H1 (cell line): ENCODE measurements around the gene POLR3H. TPM values are rescaled to one million over a fixed set of nuclear protein-coding genes. Genes with fewer than 3 reads are reported as not detected.

ENCODE experiments used
- CTCF ChIA-PET: fragments of 300-600 bp; sonication (Branson Sonifier 250); formaldehyde crosslinking; loops from one replicate; lab custom pipeline; 2021; ENCODE audit not compliant: partially characterized antibody; lab: Charles Lee
- POLR2A ChIA-PET: fragments of 300-600 bp; sonication (Branson Sonifier 250); formaldehyde crosslinking; loops from one replicate; lab custom pipeline; 2021; ENCODE audit warnings: inconsistent platforms; ENCODE audit not compliant: partially characterized antibody; lab: Charles Lee
- DNase-seq, 2 experiments: peaks; one replicate each; pipeline versions ENCODE4 v3.0.0 to v3.0.0-alpha.2; 2010 to 2022; ENCODE audit warnings: low spot score in 2 of 2, low read depth in 1 of 2, mixed read lengths in 1 of 2
- FAIRE-seq: peaks from 2 replicates; lab custom pipeline; 2011; peaks lifted over from hg19 to GRCh38; lab: Jason Lieb, UNC
- H2AFZ ChIP-seq: 2 replicates; pipeline ENCODE4 v1.8.1; 2012; ENCODE audit warnings: low read length, inconsistent platforms
- H2AK5ac ChIP-seq: 2 replicates; pipeline ENCODE4 v1.6.1; 2013; ENCODE audit warnings: low read depth, low read length
- H2BK120ac ChIP-seq: replicated peaks from 2 replicates; pipeline ENCODE3; 2013; ENCODE audit warnings: low read depth, low read length, inconsistent platforms
- H2BK12ac ChIP-seq: 2 replicates; pipeline ENCODE4 v1.6.1; 2013; ENCODE audit warnings: low read depth, low read length
- H2BK15ac ChIP-seq: 2 replicates; pipeline ENCODE4 v1.6.1; 2013; ENCODE audit warnings: low read length
- H2BK20ac ChIP-seq: 2 replicates; pipeline ENCODE4 v1.6.1; 2013; ENCODE audit warnings: low read length
- H2BK5ac ChIP-seq: 2 replicates; pipeline ENCODE4 v1.6.1; 2013; ENCODE audit warnings: low read depth, low read length
- H3K14ac ChIP-seq: 2 replicates; pipeline ENCODE4 v1.6.1; 2013; ENCODE audit warnings: inconsistent platforms; ENCODE audit not compliant: insufficient read length
- H3K18ac ChIP-seq: 2 replicates; pipeline ENCODE4 v1.6.1; 2013; ENCODE audit warnings: low read length; ENCODE audit errors: extremely low read depth
- H3K23ac ChIP-seq: 2 replicates; pipeline ENCODE4 v1.6.1; 2013; ENCODE audit warnings: inconsistent platforms; ENCODE audit not compliant: insufficient read length
- H3K23me2 ChIP-seq: 2 replicates; pipeline ENCODE4 v1.6.1; 2013; ENCODE audit warnings: low read depth, low read length
- H3K27ac ChIP-seq: 2 replicates; pipeline ENCODE4 v1.6.1; 2011; ENCODE audit warnings: low read depth, low read length, inconsistent platforms
- H3K27me3 ChIP-seq, 4 experiments: replicated peaks in 1 of 4; 1 replicate in 1 of 4; 2 replicates in 3 of 4; pipeline versions ENCODE4 v1.6.1 to v1.8.1; 2011 to 2013; ENCODE audit warnings: low read length in 3 of 4, mild to moderate bottlenecking in 3 of 4, inconsistent platforms in 2 of 4, mixed read lengths in 2 of 4, moderate library complexity in 1 of 4; ENCODE audit not compliant: control insufficient read depth in 3 of 4, insufficient read depth in 3 of 4; ENCODE audit errors: extremely low read depth in 1 of 4
- H3K36me3 ChIP-seq, 4 experiments: 2 replicates each; pipeline versions ENCODE4 v1.6.1 to v1.8.1; 2011 to 2013; ENCODE audit warnings: mild to moderate bottlenecking in 4 of 4, low read length in 3 of 4, moderate library complexity in 2 of 4, control low read depth in 1 of 4, inconsistent platforms in 1 of 4; ENCODE audit not compliant: insufficient read depth in 4 of 4, control insufficient read depth in 2 of 4
- H3K4ac ChIP-seq: replicated peaks from 2 replicates; pipeline ENCODE3; 2013; ENCODE audit warnings: low read length, low read depth, mixed read lengths, inconsistent platforms; ENCODE audit not compliant: insufficient read length
- H3K4me1 ChIP-seq, 4 experiments: replicated peaks in 1 of 4; 1 replicate in 1 of 4; 2 replicates in 3 of 4; pipeline versions ENCODE4 v1.6.1 to v1.8.1; 2011 to 2013; ENCODE audit warnings: low read length in 3 of 4, inconsistent platforms in 2 of 4, mixed read lengths in 1 of 4; ENCODE audit not compliant: insufficient read depth in 4 of 4, control insufficient read depth in 3 of 4
- H3K4me2 ChIP-seq, 2 experiments: 2 replicates each; pipeline versions ENCODE4 v1.6.1 to v1.8.1; 2011 to 2013; ENCODE audit warnings: low read depth in 2 of 2, low read length in 2 of 2, control low read depth in 1 of 2, inconsistent platforms in 1 of 2, mild to moderate bottlenecking in 1 of 2; ENCODE audit not compliant: insufficient read depth in 1 of 2
- H3K4me3 ChIP-seq, 4 experiments: fragments of 200-600, 300-600 bp in 1 of 4; sonication (generic), shearing (Covaris generic), sonication (Bioruptor Twin) in 1 of 4; 2 replicates each; pipeline versions ENCODE4 v1.5.1 to v1.8.1; 2011 to 2016; ENCODE audit warnings: low read length in 4 of 4, low read depth in 3 of 4, control low read depth in 2 of 4, inconsistent platforms in 2 of 4, mild to moderate bottlenecking in 2 of 4, mixed read lengths in 1 of 4, moderate library complexity in 1 of 4; ENCODE audit not compliant: insufficient read depth in 2 of 4; ENCODE audit errors: extremely low read depth in 1 of 4
- H3K56ac ChIP-seq: replicated peaks from 2 replicates; pipeline ENCODE3; 2013; ENCODE audit warnings: low read depth, mild to moderate bottlenecking, mixed read lengths, low read length, inconsistent platforms; ENCODE audit not compliant: insufficient read length
- H3K79me1 ChIP-seq: 2 replicates; pipeline ENCODE4 v1.6.1; 2013; ENCODE audit warnings: low read depth, low read length, control low read depth
- H3K79me2 ChIP-seq, 2 experiments: 2 replicates each; pipeline versions ENCODE4 v1.6.1 to v1.8.1; 2012 to 2013; ENCODE audit warnings: low read length in 2 of 2, mild to moderate bottlenecking in 2 of 2, inconsistent platforms in 1 of 2; ENCODE audit not compliant: insufficient read depth in 2 of 2, control insufficient read depth in 1 of 2
- H3K9ac ChIP-seq, 4 experiments: replicated peaks in 1 of 4; 1 replicate in 1 of 4; 2 replicates in 3 of 4; pipeline versions ENCODE4 v1.6.1 to v1.8.1; 2011 to 2013; ENCODE audit warnings: low read depth in 3 of 4, low read length in 3 of 4, control low read depth in 2 of 4, mild to moderate bottlenecking in 2 of 4, moderate library complexity in 2 of 4, inconsistent platforms in 1 of 4; ENCODE audit errors: extremely low read depth in 1 of 4
- H3K9me3 ChIP-seq, 2 experiments: 2 replicates each; pipeline versions ENCODE4 v1.6.1 to v1.8.1; 2012 to 2013; ENCODE audit warnings: mild to moderate bottlenecking in 2 of 2, moderate library complexity in 2 of 2, control low read depth in 1 of 2, inconsistent platforms in 1 of 2, low read depth in 1 of 2, low read length in 1 of 2, mixed read lengths in 1 of 2; ENCODE audit not compliant: insufficient read depth in 2 of 2
- H4K20me1 ChIP-seq, 2 experiments: replicated peaks in 1 of 2; 2 replicates each; pipeline versions ENCODE3 to v1.8.1; 2011 to 2013; ENCODE audit warnings: inconsistent platforms in 2 of 2, low read length in 2 of 2, mild to moderate bottlenecking in 1 of 2; ENCODE audit not compliant: insufficient read depth in 2 of 2, control insufficient read depth in 1 of 2
- H4K5ac ChIP-seq: 2 replicates; pipeline ENCODE4 v1.6.1; 2013; ENCODE audit warnings: low read length, low read depth, mixed read lengths, inconsistent platforms; ENCODE audit not compliant: insufficient read length
- H4K8ac ChIP-seq: 2 replicates; pipeline ENCODE4 v1.8.0; 2013; ENCODE audit warnings: mild to moderate bottlenecking, moderate library complexity, low read length, inconsistent platforms; ENCODE audit not compliant: insufficient read depth; ENCODE audit errors: extremely low read depth
- H4K91ac ChIP-seq: replicated peaks from 2 replicates; pipeline ENCODE3; 2013; ENCODE audit warnings: low read length, mixed read lengths, inconsistent platforms; ENCODE audit not compliant: insufficient read length
- BACH1 ChIP-seq: IDR thresholded peaks from 2 replicates; pipeline ENCODE4 v1.6.1; 2012; ENCODE audit warnings: low read length, improper control_type of control experiment
- CREB1 ChIP-seq: IDR thresholded peaks from 2 replicates; pipeline ENCODE4 v1.6.1; 2012; ENCODE audit warnings: inconsistent platforms
- HDAC2 ChIP-seq, 2 experiments: fragments of 300-600 bp in 1 of 2; sonication (generic) in 1 of 2; IDR thresholded peaks; 2 replicates each; pipeline ENCODE4 v1.6.1; 2011 to 2012; ENCODE audit warnings: low read depth in 2 of 2, low read length in 2 of 2, mild to moderate bottlenecking in 2 of 2, moderate library complexity in 2 of 2, borderline replicate concordance in 1 of 2, inconsistent platforms in 1 of 2
- KDM4A ChIP-seq: IDR thresholded peaks from one replicate; pipeline ENCODE4 v1.7.1; 2012; ENCODE audit warnings: low read depth, mild to moderate bottlenecking, moderate library complexity, low read length, inconsistent platforms; ENCODE audit not compliant: severe bottlenecking
- MAX ChIP-seq: IDR thresholded peaks from 2 replicates; pipeline ENCODE4 v1.6.1; 2012; ENCODE audit warnings: inconsistent platforms
- WGBS, 2 experiments: shearing (Covaris generic) in 1 of 2; methylation state at CpG; one replicate each; pipeline versions ENCODE4 v1.1.6 to v1.1.7; 2013 to 2015; ENCODE audit warnings: low lambda C conversion rate in 2 of 2, mixed read lengths in 2 of 2, inconsistent platforms in 1 of 2, low coverage in 1 of 2, missing lambda C conversion rate in 1 of 2; ENCODE audit not compliant: insufficient replicate concordance in 2 of 2, insufficient coverage in 1 of 2, insufficient read length in 1 of 2; ENCODE audit errors: extremely low coverage in 1 of 2, missing lambda C conversion rate in 1 of 2; 5-methylcytosine and 5-hydroxymethylcytosine counted together
- polyA plus RNA-seq, 7 experiments: library from polyadenylated mRNA; depleted of rRNA in 3 of 7; stranded (reverse) in 5 of 7; unstranded in 2 of 7; fragments of >200 nt in 5 of 7; fragments of 200-250 nt in 2 of 7; gene quantifications; 1 replicate in 5 of 7; 2 replicates in 1 of 7; 4 replicates in 1 of 7; pipeline versions ENCODE4 v1.2.1 to v1.2.3, GENCODE V29; 2011 to 2013; ENCODE audit warnings: missing spikeins in 2 of 7, mixed read lengths in 2 of 7
- total RNA-seq: library from RNA; stranded (reverse); fragmentation: NEBNext Ultra II Directional; extraction: Animal tissue kit (Norgen Biotek cat#: 25700); gene quantifications from 2 replicates; pipeline ENCODE4 v1.2.1, GENCODE V29; 2021

POLR3H gene
- total and polyA plus RNA-seq, 2 of the 8 experiments (the other 6 are each of a cell fraction or from before 2014, with no cell fraction given), result 29.7 to 39.2 TPM

- H3K4me3 ChIP-seq, result no peak overlapping the region
- H2BK15ac ChIP-seq, result no peak overlapping the region
- no peak overlapping the region for H2AFZ ChIP-seq
- DNase-seq (no peak), FAIRE-seq (no peak)
- H3K9ac ChIP-seq, result no peak overlapping the region
- no peak overlapping the region for H4K91ac ChIP-seq
- H3K9me3 ChIP-seq, result no peaks in the 10 kb centered on the region
- H4K8ac ChIP-seq, result no peak overlapping the region
- peaks cover 12% of the 10 kb centered on the region for H3K79me1 ChIP-seq
- H3K14ac ChIP-seq, result no peak overlapping the region
- no peak overlapping the region for H3K27ac ChIP-seq
- H4K5ac ChIP-seq, result no peak overlapping the region
- H2BK5ac ChIP-seq, result no peak overlapping the region; the same call in 1 of the 2 replicates
- 0 out of 2 replicates have a peak, but pooled peaks cover 2% of the 10 kb centered on the region for H3K23me2 ChIP-seq
- H2BK120ac ChIP-seq, result no peak overlapping the region
- H3K36me3 ChIP-seq, result peaks cover 0 to 8% (median 3%) of the 10 kb centered on the region in 4 experiments; a peak in 2 of 8 replicates
- H2BK20ac ChIP-seq, result no peak overlapping the region
- WGBS, 2 experiments, result 97% methylated on average over 3 of the region's 3 CpGs; no CpG with 5 or more reads in 1 of the 2 experiments
- H3K4me2 ChIP-seq, result no peak overlapping the region
- no peak overlapping the region for H2BK12ac ChIP-seq
- H3K18ac ChIP-seq, result no peak overlapping the region
- no peak overlapping the region for H3K4ac ChIP-seq
- H4K20me1 ChIP-seq, result peaks cover 0 to 16% of the 10 kb centered on the region in 2 experiments
- H3K4me1 ChIP-seq, result peaks cover 0 to 5% (median 3%) of the 10 kb centered on the region in 4 experiments; a peak in 5 of 7 replicates
- ChIA-PET POLR2A (interaction anchor here (1.2 to 1.7 kb wide), 3 partner anchors 8 to 49 kb away, joined by 3 to 7 read pairs (median 3); partner anchors contain the start of gene PMM1), CTCF (interaction anchor here (2.8 kb wide), 1 partner anchor 13 kb away, joined by 21 read pairs; no protein-coding TSS in a partner anchor)
- H3K23ac ChIP-seq, result no peak overlapping the region
- H3K56ac ChIP-seq, result no peak overlapping the region
- peaks cover 0 to 43% of the 10 kb centered on the region in 2 experiments; a peak in 3 of 4 replicates for H3K79me2 ChIP-seq
- H2AK5ac ChIP-seq, result no peak overlapping the region
- H3K27me3 ChIP-seq, result no peaks in the 10 kb centered on the region
- TF ChIP-seq BACH1 (no peak), CREB1 (no peak), MAX (no peak), KDM4A (no peak), HDAC2 (IDR thresholded peaks at IDR 0.05; ENCODE audit: borderline replicate concordance in 1 of 2, low read depth in 2 of 2, low read length in 2 of 2) (no peak)
These were observed 4.3 kb downstream of the POLR3H start for GRCh38 chr22:41540006-41540315.
